NOMO-1 treated with dmso at 0.1 percent for 144 hours (cell line): ENCODE measurements around the gene MTX1.
"Not testable (repeated sequence)": the region's sequence is repeated elsewhere in the genome, so short reads cannot be mapped to it uniquely, and the experiment has no call there.

Experiments used
- DNase-seq: peaks from one replicate; lab custom pipeline; 2025; ENCODE audit not compliant: unreplicated experiment; lab: John Stamatoyannopoulos, UW

Gene MTX1

GRCh38 chr1:155206891-155207805 lies 1.3 kb upstream of the MTX1 start:
- DNase-seq, result peak; percentile 69

GRCh38 chr1:155207806-155208540 lies 522 bp upstream of the MTX1 start, which contains the start of gene THBS3:
Gene THBS3 (minus strand): TSS chr1:155207897. CDS start chr1:155207876, 21 bp downstream.
- no peak for DNase-seq

GRCh38 chr1:155209312-155209721 lies 822 bp downstream of the MTX1 start:
- no peak for DNase-seq

- DNase-seq, result peak; percentile 33
Observed at GRCh38 chr1:155210314-155211104, 2.0 kb downstream of the MTX1 start.

- DNase-seq, result not testable (repeated sequence)
Observed at GRCh38 chr1:155211381-155212050, 3.0 kb downstream of the MTX1 start.

- not testable (repeated sequence) for DNase-seq
Observed at GRCh38 chr1:155212051-155212440, 3.6 kb downstream of the MTX1 start.

- not testable (repeated sequence) for DNase-seq
Observed at GRCh38 chr1:155214702-155215101, 6.2 kb downstream of the MTX1 start.

GRCh38 chr1:155218854-155219591 lies 10.5 kb downstream of the MTX1 start:
- DNase-seq, result no peak

GRCh38 chr1:155219592-155220031 lies 11.1 kb downstream of the MTX1 start:
- DNase-seq, result peak; percentile 43

- DNase-seq, result not testable (repeated sequence)
Observed at GRCh38 chr1:155220211-155220965, 11.9 kb downstream of the MTX1 start.

- peak; percentile 32 for DNase-seq
Observed at GRCh38 chr1:155223047-155223446, 14.6 kb downstream of the MTX1 start.

- not testable (repeated sequence) for DNase-seq
Observed at GRCh38 chr1:155225404-155225759, 16.9 kb downstream of the MTX1 start.

GRCh38 chr1:155226188-155226909 lies 17.9 kb downstream of the MTX1 start:
- peak; percentile 94 for DNase-seq

- DNase-seq, result no peak
Observed at GRCh38 chr1:155226910-155227260, 18.4 kb downstream of the MTX1 start.

GRCh38 chr1:155227261-155228095 lies 19.0 kb downstream of the MTX1 start:
- peak; percentile 95 for DNase-seq

GRCh38 chr1:155228096-155228427 lies 19.6 kb downstream of the MTX1 start:
- no peak for DNase-seq

GRCh38 chr1:155231302-155231701 lies 22.8 kb downstream of the MTX1 start:
- DNase-seq, result not testable (repeated sequence)
